ENCODE results near the gene KLF13.

The KLF13 gene

DNA sequence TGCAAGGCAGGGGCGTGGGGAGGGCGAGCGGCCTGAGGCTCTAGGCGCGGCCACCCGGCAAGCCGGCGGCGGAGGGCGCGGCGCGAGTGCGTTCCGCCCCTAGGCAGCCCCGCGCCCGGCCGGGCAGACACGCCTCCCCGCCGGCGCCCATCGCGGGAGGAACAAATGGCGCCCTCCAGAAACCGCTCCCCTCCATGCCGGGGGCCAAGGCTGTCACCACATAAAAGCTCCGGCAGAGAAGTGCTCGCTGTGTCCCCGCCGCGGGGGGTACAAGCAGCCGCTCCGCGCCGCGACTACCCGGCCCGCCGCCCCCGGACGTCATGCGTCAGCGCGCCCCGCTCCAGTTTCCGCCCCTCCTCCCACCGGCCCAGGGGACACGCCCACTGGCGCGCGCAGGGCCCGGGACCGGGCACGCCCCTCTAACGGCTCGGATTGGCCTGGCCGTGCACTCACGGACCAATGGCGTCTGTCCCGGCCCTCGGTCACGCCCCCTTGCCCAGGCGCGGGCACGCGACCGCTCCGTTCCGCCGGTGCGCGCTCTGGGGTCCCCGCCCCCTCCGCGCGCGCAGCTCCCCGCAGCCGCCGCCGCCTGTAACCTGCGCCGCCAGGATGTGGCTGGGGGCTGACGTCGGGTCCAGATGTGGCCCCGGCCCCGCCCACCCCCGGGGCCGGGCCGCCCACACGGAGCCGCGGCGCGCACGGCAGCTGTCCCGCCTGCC is at the start of gene KLF13:
Gene KLF13 (plus strand): TSS at position 680 of the 719 bp plus-strand sequence. CDS start 378 bp downstream, outside the sequence.
- DNase-seq: peak; percentile 72 to 98

DNA sequence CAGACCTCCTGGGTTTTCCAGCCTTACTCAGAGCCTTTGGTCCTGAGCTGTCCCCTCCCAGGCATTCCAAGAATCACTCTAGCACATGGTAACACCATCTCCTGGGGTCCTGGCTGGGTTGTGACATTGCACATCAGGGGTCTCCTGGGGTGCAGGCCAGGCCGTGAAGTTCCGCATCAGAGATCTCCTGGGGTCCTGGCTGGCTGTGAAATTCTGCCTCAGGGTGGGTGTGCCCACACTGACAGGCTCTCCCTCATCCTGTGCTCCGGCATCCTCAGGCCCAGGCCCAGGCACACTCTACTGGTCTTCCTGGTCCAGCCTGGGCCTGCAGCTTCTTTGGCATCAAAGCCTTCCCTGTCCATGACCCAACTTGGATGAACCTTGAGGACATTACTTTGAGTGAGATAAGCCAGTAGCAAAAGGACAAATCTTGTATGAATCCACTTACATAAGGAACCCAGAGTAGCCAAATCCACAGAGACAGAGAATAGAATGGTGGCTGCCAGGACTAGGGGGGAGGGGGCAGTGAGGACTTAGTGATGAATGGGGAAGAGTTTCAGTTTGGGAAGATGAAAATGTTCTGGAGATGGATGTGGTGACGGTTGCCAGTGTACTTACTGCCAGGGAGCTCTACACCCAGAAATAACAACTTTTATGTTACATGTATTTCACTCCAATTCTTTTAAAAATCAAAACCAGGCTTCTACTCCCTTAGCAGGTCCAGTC is 49.1 kb upstream of the KLF13 start:
- DNase-seq: no peak

DNA sequence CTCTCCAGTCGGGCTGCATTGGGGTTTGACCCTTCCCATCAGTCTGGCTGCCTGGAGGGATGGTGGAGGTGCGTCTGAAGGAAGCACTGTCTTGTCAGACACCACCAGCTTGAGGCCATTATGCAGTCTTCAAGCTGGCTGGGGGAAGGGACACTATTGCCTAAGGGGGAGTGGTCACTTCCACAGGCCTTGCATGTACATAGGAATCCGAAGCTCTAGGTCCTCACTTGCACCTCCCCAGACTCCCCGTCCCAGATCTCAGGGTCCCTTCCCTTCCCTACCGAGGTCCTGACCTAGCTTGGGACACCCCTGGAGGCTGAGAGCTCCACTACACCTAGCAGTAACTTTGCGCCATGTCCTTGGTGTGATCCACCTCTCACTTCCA is 48.6 kb upstream of the KLF13 start:
- DNase-seq: no peak

DNA sequence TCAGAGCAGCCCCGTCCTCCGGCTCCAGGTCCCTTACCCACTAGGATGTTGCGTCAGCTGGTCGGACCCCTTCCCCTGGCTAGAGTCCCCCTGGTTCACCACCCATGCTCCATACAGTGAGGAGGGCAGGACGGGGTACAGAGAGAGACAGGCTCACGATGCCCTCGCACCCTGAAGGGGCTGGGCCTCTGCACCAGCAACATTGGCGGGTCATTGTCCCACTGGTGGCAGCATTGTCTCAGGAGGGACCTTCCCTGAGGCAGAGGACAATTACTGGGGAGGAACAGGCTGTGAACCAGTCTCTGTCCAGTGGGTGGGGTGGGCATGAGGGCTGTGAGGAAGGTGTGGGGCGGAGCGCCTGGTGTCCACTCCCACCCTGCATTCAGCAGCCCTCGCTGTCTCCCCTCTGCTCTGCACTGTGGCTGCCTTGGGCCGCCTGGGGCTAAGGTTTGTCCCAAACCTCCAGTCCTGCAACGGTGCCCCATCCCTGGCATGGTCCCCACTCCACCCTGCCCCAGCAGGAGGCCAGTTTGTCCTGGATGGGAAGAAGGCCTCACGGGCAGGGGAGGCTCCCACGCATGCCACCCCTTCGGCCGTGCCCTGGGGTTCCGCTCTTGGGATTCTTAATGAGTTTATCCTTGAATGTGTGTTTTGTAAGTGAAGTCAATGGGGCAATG is 48.0 kb upstream of the KLF13 start:
- DNase-seq: no peak

DNA sequence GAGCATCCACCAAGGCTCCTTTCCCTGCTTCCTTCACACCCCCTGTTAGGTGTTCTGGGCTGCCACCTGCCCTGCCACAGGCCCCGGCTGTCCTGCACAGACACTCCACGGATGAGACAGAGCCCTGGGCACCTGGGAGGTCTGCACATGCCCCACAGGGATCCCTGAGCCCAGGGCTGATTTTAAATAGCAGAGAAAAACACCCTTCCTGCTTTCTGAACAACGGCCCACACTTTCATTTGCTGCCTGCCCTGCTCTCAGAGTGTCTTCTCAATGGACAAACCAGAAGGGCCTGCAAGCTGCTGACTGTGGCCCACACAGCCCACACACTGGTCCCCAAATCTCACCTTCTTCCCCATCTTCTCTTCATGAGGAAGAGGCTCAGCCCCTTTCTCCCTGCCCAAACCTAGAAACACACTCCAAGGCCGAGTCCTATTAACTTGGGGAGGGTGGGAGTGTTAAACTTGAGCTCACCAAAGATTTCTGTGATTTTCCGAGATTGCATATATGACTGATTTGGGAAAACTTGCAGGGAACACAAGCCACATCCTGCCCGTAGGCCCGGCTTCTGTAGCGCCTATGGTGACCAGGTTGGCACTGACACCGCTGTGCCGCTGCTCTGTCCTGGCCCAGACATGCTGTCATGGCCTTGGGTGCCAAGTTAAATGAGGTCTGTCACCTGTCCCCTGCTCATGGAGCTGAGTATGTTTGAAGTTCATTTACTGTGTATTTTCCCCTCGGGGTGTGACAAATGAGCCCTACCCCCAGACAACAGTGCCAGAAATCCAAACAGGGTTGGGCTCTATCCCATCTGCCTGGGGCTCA is 47.2 kb upstream of the KLF13 start:
- DNase-seq: peak in 1 of 2 experiments; percentile 53

DNA sequence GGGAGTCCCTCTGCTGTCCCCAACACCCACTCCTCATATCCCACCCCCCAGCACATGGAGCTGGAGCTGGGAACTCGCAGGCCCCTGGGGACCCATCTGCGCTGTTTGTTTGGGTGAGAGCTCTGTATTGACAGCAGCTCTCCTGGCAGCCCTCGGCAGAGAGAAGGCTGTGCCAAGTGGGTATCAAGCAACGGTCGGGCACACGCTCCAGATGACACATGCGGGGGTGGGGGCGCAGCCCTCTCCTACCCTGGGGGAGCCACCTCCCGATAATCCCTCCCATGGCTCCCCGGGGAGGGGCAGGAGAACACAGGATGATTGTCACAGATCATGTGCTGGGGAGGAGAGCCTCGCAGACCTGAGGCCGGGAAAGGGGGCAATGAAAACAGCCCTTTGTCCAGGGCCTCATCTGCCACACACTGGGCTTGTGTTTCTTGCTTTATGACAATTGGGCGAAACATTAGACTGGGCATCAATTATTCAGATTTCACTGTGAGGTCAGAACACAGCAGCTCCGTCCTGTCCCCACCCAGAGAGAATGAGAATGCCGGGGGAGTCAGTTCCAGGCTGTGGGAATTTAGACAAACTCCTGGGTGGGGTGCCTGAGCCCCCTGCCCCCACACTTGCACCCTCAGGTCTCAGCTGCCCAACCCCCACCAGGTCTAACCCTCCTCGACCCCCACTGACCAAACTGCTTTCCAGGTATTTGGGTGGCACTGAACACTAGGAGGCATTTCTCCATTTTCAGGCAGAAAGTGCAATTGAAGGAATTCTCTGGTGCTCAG is 46.4 kb upstream of the KLF13 start:
- DNase-seq: peak; percentile 79 to 92

DNA sequence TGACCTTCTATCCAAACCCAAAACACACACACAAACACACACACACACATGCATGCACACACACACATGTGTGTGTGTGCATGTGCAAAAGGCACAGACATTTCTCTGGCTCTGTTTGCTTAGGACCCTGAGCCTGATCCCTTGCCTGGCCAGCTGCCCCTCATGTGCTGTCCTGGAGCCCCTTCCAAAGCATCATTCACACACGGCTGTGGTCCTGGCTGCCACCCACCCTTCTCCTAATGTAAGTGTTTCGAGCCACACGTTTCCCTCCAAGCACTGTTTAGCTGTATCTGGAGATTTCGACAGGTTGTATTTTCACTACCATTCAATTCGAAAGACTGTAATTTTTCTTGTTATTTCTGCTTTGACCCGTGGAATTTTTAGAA is 45.8 kb upstream of the KLF13 start:
- no peak for DNase-seq

DNA sequence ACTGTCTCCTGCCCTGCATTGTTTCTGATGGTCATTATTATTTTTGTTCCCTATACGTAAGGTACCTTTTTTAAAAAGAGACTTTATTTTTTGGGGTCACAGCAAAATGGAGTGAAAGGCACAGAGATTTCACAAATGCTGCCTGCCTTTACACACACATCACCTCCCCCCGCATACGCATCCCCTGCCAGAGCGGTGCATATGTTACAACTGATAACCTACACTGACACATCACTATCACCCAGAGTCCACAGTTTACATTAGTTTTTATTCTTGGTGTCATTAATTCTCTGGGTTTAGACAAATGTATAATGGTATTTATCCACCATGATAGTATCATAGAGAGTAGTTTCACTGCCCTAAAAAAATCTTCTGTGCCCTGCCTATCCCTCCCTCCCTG is 43.6 kb upstream of the KLF13 start:
- DNase-seq: no peak

DNA sequence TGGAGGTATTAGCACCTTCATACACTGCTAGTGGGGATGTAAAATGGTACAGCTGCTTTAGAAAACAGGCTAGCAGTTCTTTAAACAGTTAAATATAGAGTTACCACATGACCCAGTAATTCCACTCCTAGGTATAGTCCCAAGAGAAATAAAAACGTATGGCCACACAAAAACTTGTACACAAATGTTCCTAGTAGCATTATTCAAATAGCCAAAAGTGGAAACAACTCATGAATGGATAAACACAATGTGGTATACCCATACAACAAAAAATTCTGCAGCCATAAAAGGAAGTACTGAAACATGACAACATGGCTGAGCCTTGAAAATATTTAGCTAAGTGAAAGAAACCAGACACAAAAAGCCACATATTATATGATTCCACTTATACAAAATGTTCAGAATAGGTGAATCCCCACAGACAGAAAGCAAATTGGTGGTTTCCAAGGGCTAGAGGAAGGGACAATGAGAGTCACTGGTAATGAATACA is 40.8 kb upstream of the KLF13 start:
- DNase-seq: no peak

DNA sequence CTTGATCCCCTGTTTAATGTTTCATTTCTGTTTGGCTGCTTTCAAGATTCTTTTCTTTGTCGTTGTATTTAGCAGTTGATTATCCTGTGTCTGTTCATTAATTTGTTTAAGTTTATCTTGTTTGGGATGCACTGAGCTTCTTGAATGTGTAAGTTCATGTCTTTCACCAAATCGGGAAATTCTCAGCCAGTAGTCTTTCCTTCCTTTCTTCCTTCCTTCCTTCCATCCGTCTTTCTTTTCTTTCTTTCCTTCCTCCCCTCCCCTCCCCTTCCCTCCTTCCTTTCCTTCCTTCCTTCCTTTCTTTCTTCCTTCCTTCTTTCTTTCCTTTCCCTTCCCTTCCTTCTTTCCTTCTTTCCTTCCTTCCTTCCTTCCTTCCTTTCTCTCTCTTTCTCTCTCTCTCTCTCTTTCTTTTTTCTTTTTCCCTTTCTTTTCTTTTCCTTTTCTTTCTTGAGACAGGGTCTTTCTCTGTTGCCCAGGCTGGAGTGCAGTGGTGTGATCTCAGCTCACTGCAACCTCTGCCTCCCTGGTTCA is 35.5 kb upstream of the KLF13 start:
- no peak for DNase-seq

DNA sequence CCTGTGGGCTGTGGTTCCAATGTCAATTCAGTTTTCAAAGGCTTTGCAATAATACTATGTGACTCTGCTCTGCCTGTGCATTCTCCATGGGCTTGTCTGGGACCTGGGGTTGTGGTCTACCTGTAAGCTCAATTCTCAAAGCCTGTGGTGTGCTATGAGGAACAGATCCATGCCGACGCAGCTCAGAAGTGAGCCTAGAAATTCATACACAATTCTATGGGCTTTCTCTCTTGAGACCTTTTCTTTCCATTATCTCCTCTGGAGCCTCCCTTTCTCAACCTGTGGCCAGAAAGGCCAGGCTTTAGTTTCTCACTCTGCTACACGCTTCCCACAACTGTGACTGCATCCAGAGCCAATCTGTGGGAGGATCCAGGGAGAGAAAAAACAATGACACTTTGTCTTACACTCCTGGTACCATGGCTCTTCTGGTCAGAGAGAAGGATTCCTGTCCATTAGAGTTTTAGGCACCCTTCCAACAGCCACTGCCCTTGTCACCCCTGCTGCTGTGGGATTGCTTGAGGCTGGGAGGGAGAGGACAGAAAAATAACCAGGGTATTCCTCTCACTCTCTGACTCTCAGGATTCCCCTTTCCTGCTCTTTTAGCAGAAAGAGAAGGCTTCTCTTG is 34.1 kb upstream of the KLF13 start:
- peak in 1 of 2 experiments; percentile 8 for DNase-seq

DNA sequence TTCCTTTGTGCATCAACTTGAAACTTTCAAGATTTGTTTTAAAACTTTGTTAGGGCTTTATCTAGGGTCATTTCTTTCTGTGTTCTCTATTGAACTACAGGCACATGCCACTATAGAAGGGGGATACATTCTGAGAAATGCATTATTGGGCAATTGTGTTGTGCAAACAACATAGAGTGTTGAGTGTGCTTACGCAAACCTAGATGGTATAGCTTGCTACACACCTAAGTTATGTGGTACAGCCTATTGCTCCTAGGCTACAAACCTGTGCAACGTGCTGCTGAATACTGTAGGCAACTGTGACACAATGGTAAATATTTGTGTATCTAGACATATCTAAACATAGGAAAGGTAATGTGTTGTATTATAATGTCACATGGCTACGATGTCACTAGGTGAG is 33.0 kb upstream of the KLF13 start:
- DNase-seq: no peak

DNA sequence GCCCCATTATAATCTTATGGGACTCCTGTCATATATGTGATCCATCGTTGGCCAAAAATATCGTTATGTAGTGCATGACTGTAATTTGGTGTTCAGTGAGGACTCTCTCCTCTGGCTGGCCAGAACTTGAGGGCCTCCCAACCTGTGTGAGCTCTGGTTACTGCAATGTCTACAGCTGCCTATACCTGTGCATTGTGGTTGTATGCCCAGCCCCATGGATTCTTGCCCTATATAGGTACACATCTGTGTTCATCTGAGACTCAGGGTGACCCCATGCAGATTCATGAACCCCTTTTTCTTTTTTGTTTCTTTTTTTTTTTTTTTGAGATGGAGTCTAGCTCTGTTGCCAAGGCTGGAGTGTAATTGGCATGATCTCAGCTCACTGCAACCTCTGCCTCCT is 32.6 kb upstream of the KLF13 start:
- no peak for DNase-seq

DNA sequence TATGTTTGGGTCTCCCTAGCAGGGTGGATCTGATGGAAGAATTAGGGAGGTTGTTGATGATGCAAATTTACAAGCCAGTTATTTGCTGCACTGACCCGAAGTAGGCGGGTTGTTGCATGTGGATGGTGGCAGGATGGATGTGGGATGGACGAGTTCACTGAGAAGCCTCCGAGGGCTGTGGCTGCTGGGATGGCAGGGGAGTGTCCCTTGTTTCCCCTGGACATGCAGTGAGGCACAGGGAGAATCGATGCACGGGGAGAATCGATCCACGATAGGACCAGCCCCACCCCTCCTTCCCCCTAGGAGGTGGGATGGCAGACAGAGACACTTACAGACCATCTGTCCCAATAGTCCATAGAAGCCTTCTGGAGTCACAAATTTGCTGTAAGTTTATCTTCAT is 31.0 kb upstream of the KLF13 start:
- no peak for DNase-seq

DNA sequence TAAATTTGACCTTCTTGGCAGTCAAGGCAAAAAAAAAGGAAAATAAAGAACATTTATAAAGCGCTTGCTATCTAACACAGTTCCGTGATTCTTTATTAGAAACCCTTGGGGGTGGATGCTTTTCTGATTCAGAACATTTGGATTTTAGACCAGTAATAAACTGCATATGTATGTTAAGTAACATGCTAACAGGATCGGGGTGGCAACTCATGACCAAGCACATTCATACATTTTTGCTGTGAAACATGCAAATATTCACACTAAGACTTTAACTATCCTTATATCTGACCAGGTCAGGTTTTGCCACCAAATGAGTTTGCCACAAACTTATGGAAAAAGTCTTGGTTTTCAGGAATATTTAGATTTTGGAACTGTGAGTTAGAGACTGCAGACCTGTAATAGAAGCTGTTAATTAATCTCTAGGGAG is 30.4 kb upstream of the KLF13 start:
- DNase-seq: no peak

DNA sequence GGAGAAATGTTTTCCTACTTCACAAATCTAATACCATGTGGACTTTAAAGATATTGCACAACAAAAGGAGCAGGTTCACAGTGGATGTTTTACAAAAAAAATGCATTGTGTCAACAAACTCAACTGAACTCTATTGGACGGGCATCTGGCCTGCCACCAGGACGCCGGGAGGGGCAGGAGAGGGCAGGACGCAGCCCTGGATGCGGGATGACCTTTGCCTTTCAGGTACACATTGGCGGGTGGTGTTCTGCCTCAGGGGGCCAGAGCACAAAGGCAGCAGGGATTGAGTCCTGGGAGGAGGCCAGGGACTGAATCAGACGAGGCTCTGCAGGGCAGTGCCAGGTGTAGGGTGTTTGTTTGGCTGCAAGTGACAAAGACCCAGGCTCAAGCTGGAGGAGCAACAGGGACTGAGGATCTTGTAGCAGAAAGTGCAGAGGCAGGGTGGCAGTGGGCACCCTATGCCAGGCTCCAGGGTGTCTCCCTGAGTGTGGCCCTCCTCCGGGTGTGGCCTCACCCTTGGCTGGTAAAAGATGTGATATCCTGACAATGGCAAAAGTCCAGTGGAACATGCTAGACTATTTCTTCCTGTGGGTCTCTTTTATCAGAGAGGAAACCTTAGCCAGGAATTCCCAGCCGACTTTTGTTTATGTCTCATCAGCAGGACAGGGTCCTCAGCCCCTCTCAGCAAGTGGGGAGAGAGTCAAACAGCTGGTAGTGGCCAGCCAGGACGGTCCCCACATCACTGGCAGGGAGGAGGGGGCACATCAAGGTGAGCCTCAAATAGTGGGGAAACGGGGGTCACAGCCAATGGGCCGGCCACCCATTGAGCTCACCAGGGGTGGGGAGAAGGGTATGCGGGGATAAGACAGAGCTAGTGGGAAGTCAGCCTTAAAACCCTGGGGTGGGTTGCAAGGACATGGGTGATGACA is 29.7 kb upstream of the KLF13 start:
- DNase-seq: peak in 1 of 2 experiments; percentile 21

DNA sequence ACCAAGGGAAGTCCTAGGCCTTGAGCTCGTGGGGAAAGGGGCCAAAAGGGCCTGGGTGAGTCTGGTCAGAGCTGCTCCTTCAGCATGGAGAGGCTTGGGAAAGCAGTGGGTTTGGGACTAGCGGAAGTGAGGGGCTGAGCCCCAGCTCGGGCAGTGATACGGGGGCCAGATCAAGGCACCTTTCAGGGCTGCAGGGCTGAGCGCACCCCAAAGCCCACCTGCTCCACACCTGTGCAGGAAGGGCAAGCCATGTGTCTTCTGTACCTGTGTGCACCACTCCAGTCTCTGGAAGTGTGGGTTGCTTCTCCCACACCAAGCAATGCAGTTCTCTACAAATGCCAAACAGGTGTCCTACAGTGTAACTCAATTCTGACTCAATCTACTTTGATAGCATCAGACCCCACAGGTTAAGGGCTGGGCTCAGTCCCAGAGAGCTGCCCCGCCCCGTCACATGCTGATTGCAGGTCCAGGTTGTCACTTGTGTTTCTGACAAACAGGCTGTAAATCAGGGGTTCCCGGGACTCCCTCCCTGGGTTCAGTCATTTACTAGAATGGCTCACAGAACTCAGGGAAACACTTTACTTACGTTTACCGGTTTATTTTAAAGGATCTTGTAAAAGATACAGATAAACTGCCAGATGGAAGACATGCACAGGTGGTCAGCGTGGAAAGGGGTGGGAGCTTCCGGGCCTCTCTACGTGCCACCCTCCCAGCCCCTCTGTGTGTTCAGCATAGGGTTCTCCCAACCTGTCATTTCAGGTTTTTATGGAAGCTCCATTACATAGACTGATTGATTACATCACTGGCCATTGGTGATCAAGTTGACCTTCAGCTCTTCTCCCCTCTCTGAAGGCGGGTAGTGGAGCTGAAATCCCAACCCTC is 28.8 kb upstream of the KLF13 start:
- no peak for DNase-seq

DNA sequence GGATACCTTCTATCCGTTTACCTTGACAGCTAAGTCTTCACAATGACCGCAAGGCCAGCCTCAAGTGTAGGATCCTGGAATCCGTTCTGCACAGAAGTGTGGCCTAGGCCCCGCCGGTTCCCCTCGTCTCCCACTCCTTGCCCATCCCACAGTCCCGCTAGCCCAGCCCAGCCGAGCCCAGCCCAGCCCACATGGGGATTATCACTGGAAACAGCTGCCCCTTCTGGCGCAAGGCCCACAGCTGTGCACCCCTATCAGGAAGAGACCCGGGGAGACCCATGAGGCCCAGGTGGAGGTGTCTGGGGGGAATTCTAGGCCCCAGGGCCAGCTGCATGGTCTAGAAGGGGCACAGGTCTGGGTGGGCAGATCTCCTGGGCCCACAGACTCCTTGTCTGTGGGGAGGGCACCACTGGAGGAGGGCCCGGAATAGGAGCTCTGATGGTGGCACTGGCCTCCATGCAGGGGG is 27.9 kb upstream of the KLF13 start:
- no peak for DNase-seq

DNA sequence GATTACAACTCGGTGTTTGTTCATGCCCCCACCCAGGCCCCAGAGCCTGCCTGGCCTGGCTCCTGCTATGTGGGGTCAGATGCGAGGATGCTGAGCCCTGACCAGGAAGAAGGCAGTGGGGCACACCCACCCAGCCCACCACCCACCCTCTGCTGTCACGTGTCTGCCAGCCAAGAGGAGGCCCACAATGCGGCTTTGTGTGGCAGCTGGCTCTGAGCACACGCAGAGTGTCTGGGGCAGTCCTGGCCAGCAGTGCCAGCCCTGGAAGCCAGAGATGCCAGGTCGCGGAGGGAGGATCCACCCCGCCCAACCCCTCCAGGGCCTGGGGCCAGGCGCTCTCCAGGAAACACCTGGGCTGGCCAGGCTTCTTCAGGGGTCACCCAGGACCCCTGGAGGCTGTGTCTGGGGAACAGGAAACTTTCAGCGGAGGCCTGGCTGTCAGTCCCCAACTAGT is 26.4 kb upstream of the KLF13 start:
- DNase-seq: peak; percentile 10 to 62
